H1 (cell line): ENCODE data around the gene SH3PXD2B. TPM values are rescaled to one million over a fixed set of nuclear protein-coding genes. Genes with fewer than 3 reads are reported as not detected.

ENCODE experiments used
- CTCF ChIA-PET: fragments of 300-600 bp; sonication (Branson Sonifier 250); formaldehyde crosslinking; loops from one replicate; lab custom pipeline; 2021; ENCODE audit not compliant: partially characterized antibody; lab: Charles Lee
- POLR2A ChIA-PET: fragments of 300-600 bp; sonication (Branson Sonifier 250); formaldehyde crosslinking; loops from one replicate; lab custom pipeline; 2021; ENCODE audit warnings: inconsistent platforms; ENCODE audit not compliant: partially characterized antibody; lab: Charles Lee
- DNase-seq, 2 experiments: peaks; one replicate each; pipeline versions ENCODE4 v3.0.0 to v3.0.0-alpha.2; 2010 to 2022; ENCODE audit warnings: low spot score in 2 of 2, low read depth in 1 of 2, mixed read lengths in 1 of 2
- FAIRE-seq: peaks from 2 replicates; lab custom pipeline; 2011; peaks lifted over from hg19 to GRCh38; lab: Jason Lieb, UNC
- H2AFZ ChIP-seq: 2 replicates; pipeline ENCODE4 v1.8.1; 2012; ENCODE audit warnings: low read length, inconsistent platforms
- H2AK5ac ChIP-seq: 2 replicates; pipeline ENCODE4 v1.6.1; 2013; ENCODE audit warnings: low read depth, low read length
- H2BK120ac ChIP-seq: replicated peaks from 2 replicates; pipeline ENCODE3; 2013; ENCODE audit warnings: low read depth, low read length, inconsistent platforms
- H2BK12ac ChIP-seq: 2 replicates; pipeline ENCODE4 v1.6.1; 2013; ENCODE audit warnings: low read depth, low read length
- H2BK15ac ChIP-seq: 2 replicates; pipeline ENCODE4 v1.6.1; 2013; ENCODE audit warnings: low read length
- H2BK20ac ChIP-seq: 2 replicates; pipeline ENCODE4 v1.6.1; 2013; ENCODE audit warnings: low read length
- H2BK5ac ChIP-seq: 2 replicates; pipeline ENCODE4 v1.6.1; 2013; ENCODE audit warnings: low read depth, low read length
- H3K14ac ChIP-seq: 2 replicates; pipeline ENCODE4 v1.6.1; 2013; ENCODE audit warnings: inconsistent platforms; ENCODE audit not compliant: insufficient read length
- H3K18ac ChIP-seq: 2 replicates; pipeline ENCODE4 v1.6.1; 2013; ENCODE audit warnings: low read length; ENCODE audit errors: extremely low read depth
- H3K23ac ChIP-seq: 2 replicates; pipeline ENCODE4 v1.6.1; 2013; ENCODE audit warnings: inconsistent platforms; ENCODE audit not compliant: insufficient read length
- H3K23me2 ChIP-seq: 2 replicates; pipeline ENCODE4 v1.6.1; 2013; ENCODE audit warnings: low read depth, low read length
- H3K27ac ChIP-seq: 2 replicates; pipeline ENCODE4 v1.6.1; 2011; ENCODE audit warnings: low read depth, low read length, inconsistent platforms
- H3K27me3 ChIP-seq, 4 experiments: replicated peaks in 1 of 4; 1 replicate in 1 of 4; 2 replicates in 3 of 4; pipeline versions ENCODE4 v1.6.1 to v1.8.1; 2011 to 2013; ENCODE audit warnings: low read length in 3 of 4, mild to moderate bottlenecking in 3 of 4, inconsistent platforms in 2 of 4, mixed read lengths in 2 of 4, moderate library complexity in 1 of 4; ENCODE audit not compliant: control insufficient read depth in 3 of 4, insufficient read depth in 3 of 4; ENCODE audit errors: extremely low read depth in 1 of 4
- H3K36me3 ChIP-seq, 4 experiments: 2 replicates each; pipeline versions ENCODE4 v1.6.1 to v1.8.1; 2011 to 2013; ENCODE audit warnings: mild to moderate bottlenecking in 4 of 4, low read length in 3 of 4, moderate library complexity in 2 of 4, control low read depth in 1 of 4, inconsistent platforms in 1 of 4; ENCODE audit not compliant: insufficient read depth in 4 of 4, control insufficient read depth in 2 of 4
- H3K4ac ChIP-seq: replicated peaks from 2 replicates; pipeline ENCODE3; 2013; ENCODE audit warnings: low read length, low read depth, mixed read lengths, inconsistent platforms; ENCODE audit not compliant: insufficient read length
- H3K4me1 ChIP-seq, 4 experiments: replicated peaks in 1 of 4; 1 replicate in 1 of 4; 2 replicates in 3 of 4; pipeline versions ENCODE4 v1.6.1 to v1.8.1; 2011 to 2013; ENCODE audit warnings: low read length in 3 of 4, inconsistent platforms in 2 of 4, mixed read lengths in 1 of 4; ENCODE audit not compliant: insufficient read depth in 4 of 4, control insufficient read depth in 3 of 4
- H3K4me2 ChIP-seq, 2 experiments: 2 replicates each; pipeline versions ENCODE4 v1.6.1 to v1.8.1; 2011 to 2013; ENCODE audit warnings: low read depth in 2 of 2, low read length in 2 of 2, control low read depth in 1 of 2, inconsistent platforms in 1 of 2, mild to moderate bottlenecking in 1 of 2; ENCODE audit not compliant: insufficient read depth in 1 of 2
- H3K4me3 ChIP-seq, 4 experiments: fragments of 200-600, 300-600 bp in 1 of 4; sonication (generic), shearing (Covaris generic), sonication (Bioruptor Twin) in 1 of 4; 2 replicates each; pipeline versions ENCODE4 v1.5.1 to v1.8.1; 2011 to 2016; ENCODE audit warnings: low read length in 4 of 4, low read depth in 3 of 4, control low read depth in 2 of 4, inconsistent platforms in 2 of 4, mild to moderate bottlenecking in 2 of 4, mixed read lengths in 1 of 4, moderate library complexity in 1 of 4; ENCODE audit not compliant: insufficient read depth in 2 of 4; ENCODE audit errors: extremely low read depth in 1 of 4
- H3K56ac ChIP-seq: replicated peaks from 2 replicates; pipeline ENCODE3; 2013; ENCODE audit warnings: low read depth, mild to moderate bottlenecking, mixed read lengths, low read length, inconsistent platforms; ENCODE audit not compliant: insufficient read length
- H3K79me1 ChIP-seq: 2 replicates; pipeline ENCODE4 v1.6.1; 2013; ENCODE audit warnings: low read depth, low read length, control low read depth
- H3K79me2 ChIP-seq, 2 experiments: 2 replicates each; pipeline versions ENCODE4 v1.6.1 to v1.8.1; 2012 to 2013; ENCODE audit warnings: low read length in 2 of 2, mild to moderate bottlenecking in 2 of 2, inconsistent platforms in 1 of 2; ENCODE audit not compliant: insufficient read depth in 2 of 2, control insufficient read depth in 1 of 2
- H3K9ac ChIP-seq, 4 experiments: replicated peaks in 1 of 4; 1 replicate in 1 of 4; 2 replicates in 3 of 4; pipeline versions ENCODE4 v1.6.1 to v1.8.1; 2011 to 2013; ENCODE audit warnings: low read depth in 3 of 4, low read length in 3 of 4, control low read depth in 2 of 4, mild to moderate bottlenecking in 2 of 4, moderate library complexity in 2 of 4, inconsistent platforms in 1 of 4; ENCODE audit errors: extremely low read depth in 1 of 4
- H3K9me3 ChIP-seq, 2 experiments: 2 replicates each; pipeline versions ENCODE4 v1.6.1 to v1.8.1; 2012 to 2013; ENCODE audit warnings: mild to moderate bottlenecking in 2 of 2, moderate library complexity in 2 of 2, control low read depth in 1 of 2, inconsistent platforms in 1 of 2, low read depth in 1 of 2, low read length in 1 of 2, mixed read lengths in 1 of 2; ENCODE audit not compliant: insufficient read depth in 2 of 2
- H4K20me1 ChIP-seq, 2 experiments: replicated peaks in 1 of 2; 2 replicates each; pipeline versions ENCODE3 to v1.8.1; 2011 to 2013; ENCODE audit warnings: inconsistent platforms in 2 of 2, low read length in 2 of 2, mild to moderate bottlenecking in 1 of 2; ENCODE audit not compliant: insufficient read depth in 2 of 2, control insufficient read depth in 1 of 2
- H4K5ac ChIP-seq: 2 replicates; pipeline ENCODE4 v1.6.1; 2013; ENCODE audit warnings: low read length, low read depth, mixed read lengths, inconsistent platforms; ENCODE audit not compliant: insufficient read length
- H4K8ac ChIP-seq: 2 replicates; pipeline ENCODE4 v1.8.0; 2013; ENCODE audit warnings: mild to moderate bottlenecking, moderate library complexity, low read length, inconsistent platforms; ENCODE audit not compliant: insufficient read depth; ENCODE audit errors: extremely low read depth
- H4K91ac ChIP-seq: replicated peaks from 2 replicates; pipeline ENCODE3; 2013; ENCODE audit warnings: low read length, mixed read lengths, inconsistent platforms; ENCODE audit not compliant: insufficient read length
- BACH1 ChIP-seq: IDR thresholded peaks from 2 replicates; pipeline ENCODE4 v1.6.1; 2012; ENCODE audit warnings: low read length, improper control_type of control experiment
- CBX8 ChIP-seq: fragments of 300-800, 300-1000 bp; sonication (generic); IDR thresholded peaks from 2 replicates; pipeline ENCODE4 v1.7.1; 2016; ENCODE audit warnings: low read depth, low read length, borderline replicate concordance
- CEBPB ChIP-seq: IDR thresholded peaks from 2 replicates; pipeline ENCODE4 v1.6.1; 2012; ENCODE audit warnings: low read depth, low read length
- GABPA ChIP-seq: IDR thresholded peaks from 2 replicates; pipeline ENCODE4 v1.6.1; 2011; ENCODE audit warnings: mild to moderate bottlenecking, low read length, moderate library complexity, borderline replicate concordance; ENCODE audit not compliant: insufficient read depth
- JUND ChIP-seq: IDR thresholded peaks from 2 replicates; pipeline ENCODE4 v1.6.1; 2011; ENCODE audit warnings: mild to moderate bottlenecking, improper control_type of control experiment, low read length
- KDM5A ChIP-seq: fragments of 200-600 bp; IDR thresholded peaks from 2 replicates; pipeline ENCODE4 v1.7.1; 2012; ENCODE audit warnings: mild to moderate bottlenecking, low read length, inconsistent platforms, mixed read lengths
- NRF1 ChIP-seq: IDR thresholded peaks from 2 replicates; pipeline ENCODE4 v1.6.1; 2011; ENCODE audit warnings: mild to moderate bottlenecking, low read depth, low read length, improper control_type of control experiment
- POLR2A ChIP-seq, 2 experiments: IDR thresholded peaks; 1 replicate in 1 of 2; 2 replicates in 1 of 2; pipeline ENCODE4 v1.6.1; 2011; ENCODE audit warnings: low read depth in 2 of 2, low read length in 2 of 2, mild to moderate bottlenecking in 2 of 2; ENCODE audit errors: control extremely low read depth in 1 of 2
- RFX5 ChIP-seq: IDR thresholded peaks from 2 replicates; pipeline ENCODE4 v1.6.1; 2011; ENCODE audit warnings: low read depth, low read length, improper control_type of control experiment, borderline replicate concordance
- RXRA ChIP-seq: IDR thresholded peaks from 2 replicates; pipeline ENCODE4 v1.6.1; 2011; ENCODE audit warnings: low read depth, mild to moderate bottlenecking, low read length, moderate library complexity; ENCODE audit not compliant: insufficient read depth
- SIX5 ChIP-seq: IDR thresholded peaks from 2 replicates; pipeline ENCODE4 v1.6.1; 2011; ENCODE audit warnings: mild to moderate bottlenecking, low read depth, low read length
- SP1 ChIP-seq: IDR thresholded peaks from 2 replicates; pipeline ENCODE4 v1.6.1; 2011; ENCODE audit warnings: low read depth, low read length
- SP4 ChIP-seq: IDR thresholded peaks from 2 replicates; pipeline ENCODE4 v1.6.1; 2012; ENCODE audit warnings: low read length, inconsistent platforms
- TAF1 ChIP-seq: IDR thresholded peaks from 2 replicates; pipeline ENCODE4 v1.6.1; 2011; ENCODE audit warnings: mild to moderate bottlenecking, low read depth, low read length
- TCF12 ChIP-seq: IDR thresholded peaks from 2 replicates; pipeline ENCODE4 v1.6.1; 2011; ENCODE audit warnings: low read depth, mild to moderate bottlenecking, low read length
- WGBS, 2 experiments: shearing (Covaris generic) in 1 of 2; methylation state at CpG; one replicate each; pipeline versions ENCODE4 v1.1.6 to v1.1.7; 2013 to 2015; ENCODE audit warnings: low lambda C conversion rate in 2 of 2, mixed read lengths in 2 of 2, inconsistent platforms in 1 of 2, low coverage in 1 of 2, missing lambda C conversion rate in 1 of 2; ENCODE audit not compliant: insufficient replicate concordance in 2 of 2, insufficient coverage in 1 of 2, insufficient read length in 1 of 2; ENCODE audit errors: extremely low coverage in 1 of 2, missing lambda C conversion rate in 1 of 2; 5-methylcytosine and 5-hydroxymethylcytosine counted together
- polyA plus RNA-seq, 7 experiments: library from polyadenylated mRNA; depleted of rRNA in 3 of 7; stranded (reverse) in 5 of 7; unstranded in 2 of 7; fragments of >200 nt in 5 of 7; fragments of 200-250 nt in 2 of 7; gene quantifications; 1 replicate in 5 of 7; 2 replicates in 1 of 7; 4 replicates in 1 of 7; pipeline versions ENCODE4 v1.2.1 to v1.2.3, GENCODE V29; 2011 to 2013; ENCODE audit warnings: missing spikeins in 2 of 7, mixed read lengths in 2 of 7
- total RNA-seq: library from RNA; stranded (reverse); fragmentation: NEBNext Ultra II Directional; extraction: Animal tissue kit (Norgen Biotek cat#: 25700); gene quantifications from 2 replicates; pipeline ENCODE4 v1.2.1, GENCODE V29; 2021

SH3PXD2B gene
- total and polyA plus RNA-seq, 2 of the 8 experiments (the other 6 are each of a cell fraction or from before 2014, with no cell fraction given): 32.9 to 72.9 TPM

GRCh38 chr5:172436879-172437369 lies 17.4 kb downstream of the SH3PXD2B start:
- H2BK15ac ChIP-seq: no peak overlapping the region
- no peak overlapping the region for H2BK120ac ChIP-seq
- no peak overlapping the region for H3K4me3 ChIP-seq
- no peaks in the 10 kb centered on the region for H3K9me3 ChIP-seq
- H3K4me1 ChIP-seq: no peaks in the 10 kb centered on the region; a peak in 1 of 7 replicates
- H2BK12ac ChIP-seq: no peak overlapping the region
- H3K36me3 ChIP-seq: no peaks in the 10 kb centered on the region; a peak in 1 of 8 replicates
- no peak overlapping the region for H3K23ac ChIP-seq
- CTCF ChIA-PET: interaction anchor here (0.6 to 8.8 kb wide), 5 partner anchors 10 to 1563 kb away, joined by 3 to 94 read pairs (median 4); no protein-coding TSS in a partner anchor
- H4K20me1 ChIP-seq: peaks cover 16 to 38% of the 10 kb centered on the region in 2 experiments
- no peak overlapping the region for H3K4me2 ChIP-seq
- H3K18ac ChIP-seq: no peak overlapping the region
- H3K27me3 ChIP-seq: no peaks in the 10 kb centered on the region
- H3K27ac ChIP-seq: no peak overlapping the region
- H3K56ac ChIP-seq: no peak overlapping the region
- DNase-seq (no peak), FAIRE-seq (no peak)
- no peak overlapping the region for H2BK20ac ChIP-seq
- peaks cover 25% of the 10 kb centered on the region for H3K79me1 ChIP-seq
- no peak overlapping the region for H4K91ac ChIP-seq
- no peak overlapping the region for H2BK5ac ChIP-seq
- no peak overlapping the region for H3K9ac ChIP-seq
- no peak overlapping the region for H4K5ac ChIP-seq
- no peaks in the 10 kb centered on the region for H3K23me2 ChIP-seq
- H2AK5ac ChIP-seq: no peak overlapping the region
- POLR2A ChIA-PET: interaction anchor here (0.7 to 1.3 kb wide), 2 partner anchors 10 to 13 kb away, joined by 3 to 4 read pairs; no protein-coding TSS in a partner anchor
- no peak overlapping the region for H3K4ac ChIP-seq
- H3K14ac ChIP-seq: no peak overlapping the region
- H3K79me2 ChIP-seq: peaks cover 4 to 56% of the 10 kb centered on the region in 2 experiments; a peak in 2 of 4 replicates
- H2AFZ ChIP-seq: no peak overlapping the region
- 89% methylated on average over 9 of the region's 9 CpGs; no CpG with 5 or more reads in 1 of the 2 experiments for WGBS, 2 experiments
- H4K8ac ChIP-seq: no peak overlapping the region
- TF ChIP-seq SP4 (no peak), TCF12 (no peak), RFX5 (no peak), SIX5 (no peak), BACH1 (no peak), JUND (no peak), GABPA (no peak), RXRA (no peak), KDM5A (no peak), CEBPB (no peak), POLR2A (IDR thresholded peaks at IDR 0.05; ENCODE audit: control extremely low read depth in 1 of 2, low read depth in 2 of 2, low read length in 2 of 2) (no peak), CBX8 (no peak), NRF1 (no peak), TAF1 (no peak), SP1 (no peak)
